Epithelial cell of prostate (primary cell): Measurements from ENCODE around the gene TEX54.
"Not testable (repeated sequence)": the region's sequence is repeated elsewhere in the genome, so short reads cannot be mapped to it uniquely, and the experiment has no call there.

Experiments used
- DNase-seq: peaks from one replicate; pipeline ENCODE4 v3.0.0-alpha.2; 2011; ENCODE audit warnings: low read depth, low spot score
- H3K27ac ChIP-seq: fragments of 450-650 bp; 2 replicates; pipeline ENCODE4 v1.5.1; 2017; ENCODE audit warnings: mild to moderate bottlenecking

Gene TEX54

DNA sequence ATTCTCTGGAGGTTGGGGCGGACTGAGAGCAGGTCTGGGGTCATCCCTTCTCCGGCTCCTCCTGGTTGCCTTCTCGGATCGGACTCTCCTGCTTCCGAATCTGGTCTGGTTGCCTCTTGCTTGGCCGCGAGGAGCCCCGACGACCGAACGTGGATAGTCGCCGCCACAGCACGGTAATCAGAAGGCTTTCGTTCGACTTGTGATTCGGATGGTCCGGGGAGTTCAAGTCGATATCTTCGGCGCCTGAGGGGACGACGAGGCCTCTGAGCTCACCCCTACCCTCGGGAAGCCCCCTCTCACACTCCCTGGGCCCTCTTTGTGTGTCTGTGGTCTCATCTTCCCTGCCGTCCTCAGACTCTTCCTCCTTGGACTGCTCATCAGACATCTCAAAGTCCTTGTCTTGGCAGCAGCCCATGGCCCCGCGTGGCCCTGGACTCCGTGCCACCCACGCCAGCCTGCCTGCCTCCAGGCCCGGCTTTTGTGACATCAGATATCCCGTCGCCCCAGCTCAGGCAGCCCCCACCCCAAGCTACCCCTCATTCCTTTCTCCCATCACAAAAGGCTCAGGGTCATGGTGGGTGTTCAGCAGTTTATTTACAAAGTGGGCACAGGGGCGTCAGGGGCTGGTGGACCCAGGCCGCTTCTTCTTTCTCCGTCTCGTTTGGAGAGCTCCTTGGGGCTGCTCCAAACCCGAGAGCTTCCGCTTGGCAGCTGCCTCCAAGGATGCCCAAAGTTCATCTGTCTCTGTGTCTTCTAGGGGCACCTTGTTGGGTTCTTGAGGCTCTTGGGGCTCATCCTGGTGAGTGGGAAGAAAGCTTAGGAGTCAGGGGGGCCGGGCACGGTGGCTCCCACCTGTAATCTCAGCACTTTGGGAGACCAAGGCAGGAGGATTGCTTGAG, at the start of gene TEX54:
TSS of gene TEX54 (minus strand) at position 506 of the 899 bp plus-strand sequence.
- H3K27ac ChIP-seq: peak within 1 kb of the TSS; percentile 83
- DNase-seq: no peak

DNA sequence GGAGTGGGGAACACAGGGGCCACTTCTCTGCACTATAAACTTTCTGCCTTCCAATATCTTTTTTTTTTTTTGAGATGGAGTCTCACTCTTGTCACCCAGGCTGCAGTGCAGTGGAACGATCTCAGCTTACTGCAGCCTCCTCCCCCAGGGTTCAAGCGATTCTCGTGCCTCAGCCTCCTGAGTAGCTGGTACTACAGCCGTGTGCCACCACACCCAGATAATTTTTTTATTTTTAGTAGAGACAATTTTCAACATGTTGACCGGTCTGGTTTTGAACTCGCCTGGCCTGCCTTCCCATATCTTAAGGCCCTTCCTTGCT, 49.7 kb upstream of the TEX54 start:
- H3K27ac ChIP-seq: peak overlapping the region; percentile 99
- DNase-seq: no peak

- peak; percentile 87 for DNase-seq
- peak overlapping the region; percentile 99 for H3K27ac ChIP-seq
These were observed 49.2 kb upstream of the TEX54 start for GRCh38 chr11:62881579-62882430.

GRCh38 chr11:62880803-62881578, 48.4 kb upstream of the TEX54 start, which contains the start of gene SLC3A2:
Gene SLC3A2 (plus strand): TSS chr11:62880896. CDS start chr11:62881024, 128 bp downstream.
- DNase-seq: peak; percentile 57
- H3K27ac ChIP-seq: peak within 1 kb of the TSS; percentile 99

DNA sequence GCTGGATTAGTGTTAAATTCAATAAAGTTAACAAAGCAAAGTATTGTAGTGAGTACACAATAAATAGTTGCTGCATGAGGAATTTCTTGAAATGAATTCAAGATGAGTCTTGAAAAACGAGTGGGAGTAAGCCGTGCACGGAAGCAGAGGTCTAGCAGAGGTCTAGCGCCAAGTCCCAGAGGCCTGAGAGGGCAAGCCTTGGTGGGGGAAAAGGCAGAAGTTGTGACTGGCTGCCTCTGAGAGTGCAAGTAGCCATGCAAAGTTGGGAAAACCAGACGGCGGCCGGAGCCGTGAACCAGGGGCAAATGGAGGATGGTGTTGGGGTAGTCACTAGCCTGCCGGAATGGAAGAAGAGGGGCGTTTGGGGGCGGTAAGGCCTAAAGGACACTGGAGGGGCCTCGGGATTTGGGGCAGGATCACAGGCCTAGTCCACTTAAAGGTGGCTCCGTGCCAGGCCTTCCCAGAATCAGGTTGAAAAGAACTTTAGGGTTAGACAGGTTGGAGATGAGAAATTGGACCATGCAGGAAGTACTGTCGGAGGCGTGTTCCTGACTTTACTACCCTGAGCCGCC, 47.7 kb upstream of the TEX54 start:
- H3K27ac ChIP-seq: peak overlapping the region; percentile 99

GRCh38 chr11:62879235-62879978, 46.8 kb upstream of the TEX54 start:
- peak overlapping the region; percentile 99 for H3K27ac ChIP-seq
- DNase-seq: no peak

More for the DNA sequence above, 47.7 kb upstream of the TEX54 start:
- peak; percentile 24 for DNase-seq

DNA sequence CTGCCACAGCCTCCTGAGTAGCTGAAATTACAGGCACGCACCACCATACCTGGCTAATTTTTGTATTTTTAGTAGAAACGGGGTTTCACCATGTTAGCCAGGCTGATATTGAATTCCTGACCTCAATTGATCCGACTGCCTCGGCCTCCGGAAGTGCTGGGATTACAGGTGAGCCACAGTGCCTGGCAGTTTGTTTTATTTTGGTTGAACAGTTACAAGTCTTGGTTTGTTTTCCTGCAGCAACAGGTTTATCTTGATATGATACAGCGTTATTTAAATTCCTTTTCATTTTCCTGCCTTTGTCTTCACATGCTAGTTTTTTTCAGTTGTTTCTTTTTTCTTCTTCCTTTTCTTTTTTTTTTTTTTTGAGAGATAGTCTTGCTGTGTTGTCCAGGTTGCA, 44.1 kb upstream of the TEX54 start:
- DNase-seq: peak; percentile 20
- H3K27ac ChIP-seq: peak overlapping the region; percentile 32

DNA sequence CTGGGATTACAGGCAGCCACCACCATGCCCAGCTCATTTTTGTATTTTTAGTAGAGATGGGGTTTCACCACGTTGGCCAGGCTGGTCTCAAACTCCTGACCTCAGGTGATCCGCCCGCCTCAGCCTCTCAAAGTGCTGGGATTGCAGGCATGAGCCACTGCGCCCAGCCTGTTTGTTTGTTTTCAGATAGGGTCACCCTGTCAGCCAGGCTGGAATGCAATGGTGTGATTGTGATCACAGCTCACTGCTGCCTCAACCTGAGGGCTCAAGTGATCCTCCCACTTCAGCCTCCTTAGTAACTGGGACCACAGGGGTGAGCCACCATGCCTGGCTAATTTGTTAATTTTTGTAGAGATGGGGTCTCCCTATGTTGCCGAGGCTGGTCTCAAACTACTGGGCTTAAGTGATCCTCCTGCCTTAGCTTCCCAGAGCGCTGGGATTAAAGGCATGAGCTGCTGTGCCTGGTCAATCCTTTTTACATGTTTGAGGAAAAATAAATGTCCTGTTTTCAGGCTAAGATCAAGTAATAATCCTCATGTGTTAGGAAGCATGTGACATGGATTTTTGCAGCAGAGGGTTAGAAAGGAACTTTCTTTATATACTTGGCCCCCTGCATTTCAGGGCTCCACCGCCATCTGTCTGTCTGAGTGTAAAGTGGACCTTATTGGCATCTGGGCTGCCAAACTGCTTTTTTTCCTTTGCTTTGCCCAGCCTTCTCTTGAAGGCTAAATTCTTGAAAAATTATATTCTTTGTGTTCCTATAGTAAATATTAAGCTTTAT, 43.2 kb upstream of the TEX54 start:
- peak overlapping the region; percentile 32 for H3K27ac ChIP-seq
- DNase-seq: no peak

- no peak overlapping the region for H3K27ac ChIP-seq
- no peak for DNase-seq
These were observed 42.2 kb upstream of the TEX54 start for GRCh38 chr11:62874851-62875250.

- H3K27ac ChIP-seq: no peak overlapping the region
- no peak for DNase-seq
These were observed 33.0 kb upstream of the TEX54 start for GRCh38 chr11:62865635-62866034.

DNA sequence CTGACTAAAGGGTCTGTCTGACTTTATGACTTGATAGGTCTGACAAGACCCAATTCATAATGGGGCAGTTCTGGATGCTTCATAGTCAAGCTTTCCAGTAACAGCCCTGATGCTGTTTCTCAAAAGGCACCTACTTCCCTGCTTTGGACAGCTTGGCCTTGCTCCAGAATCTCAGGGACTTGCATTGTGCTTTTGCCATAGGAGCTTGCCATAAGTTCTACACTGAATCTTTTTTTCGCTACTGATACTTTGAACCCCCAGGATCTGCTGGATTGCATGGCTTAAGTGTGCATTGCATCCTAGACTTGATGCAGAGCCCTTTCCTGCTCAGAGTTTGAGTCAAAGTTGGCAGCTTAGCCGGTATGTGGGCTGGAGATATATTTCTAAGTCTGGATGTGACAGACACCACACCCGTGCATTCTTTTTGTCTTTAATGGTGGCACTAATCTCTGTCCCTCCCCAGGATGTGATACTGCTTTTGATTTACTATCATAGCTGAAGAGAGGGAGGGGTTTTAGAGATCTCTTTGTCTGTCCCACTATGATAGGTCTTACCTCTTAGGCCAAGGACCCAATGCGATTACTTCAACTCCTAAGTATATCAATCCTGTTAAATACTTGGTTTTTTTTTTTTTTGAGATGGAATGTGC, 31.2 kb upstream of the TEX54 start:
- DNase-seq: no peak
- no peak overlapping the region for H3K27ac ChIP-seq

DNA sequence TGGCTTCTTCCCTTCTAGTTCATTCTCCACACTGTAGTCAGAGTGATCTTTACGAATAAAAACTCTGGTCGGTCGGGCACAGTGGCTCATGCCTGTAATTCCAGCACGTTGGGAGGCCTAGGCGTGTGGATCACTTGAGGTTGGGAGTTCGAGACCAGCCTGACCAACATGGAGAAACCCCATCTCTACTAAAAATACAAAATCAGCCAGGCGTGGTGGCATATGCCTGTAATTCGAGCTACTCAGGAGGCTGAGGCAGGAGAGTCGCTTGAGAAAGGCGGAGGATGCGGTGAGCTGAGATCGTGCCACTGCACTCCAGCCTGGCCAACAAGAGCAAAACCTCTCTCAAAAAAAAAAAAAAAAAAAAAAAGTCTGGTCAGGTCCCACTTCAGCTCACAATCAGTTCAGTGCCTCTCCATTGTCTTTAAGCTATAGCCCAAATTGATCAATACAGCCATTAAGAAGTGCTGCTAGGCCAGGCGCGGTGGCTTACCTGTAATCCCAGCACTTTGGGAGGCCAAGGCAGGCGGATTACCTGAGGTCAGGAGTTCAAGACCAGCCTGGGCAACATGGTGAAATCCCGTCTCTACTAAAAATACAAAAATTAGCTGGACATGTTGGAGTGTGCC, 29.0 kb upstream of the TEX54 start:
- H3K27ac ChIP-seq, DNase-seq: not testable (repeated sequence)

GRCh38 chr11:62860835-62861563, 28.4 kb upstream of the TEX54 start:
- H3K27ac ChIP-seq: peak overlapping the region; percentile 27
- DNase-seq: no peak

- DNase-seq, H3K27ac ChIP-seq: not testable (repeated sequence)
These were observed 26.7 kb upstream of the TEX54 start for GRCh38 chr11:62859281-62859703.

GRCh38 chr11:62858201-62858600, 25.6 kb upstream of the TEX54 start:
- no peak for DNase-seq
- H3K27ac ChIP-seq: peak overlapping the region; percentile 13

DNA sequence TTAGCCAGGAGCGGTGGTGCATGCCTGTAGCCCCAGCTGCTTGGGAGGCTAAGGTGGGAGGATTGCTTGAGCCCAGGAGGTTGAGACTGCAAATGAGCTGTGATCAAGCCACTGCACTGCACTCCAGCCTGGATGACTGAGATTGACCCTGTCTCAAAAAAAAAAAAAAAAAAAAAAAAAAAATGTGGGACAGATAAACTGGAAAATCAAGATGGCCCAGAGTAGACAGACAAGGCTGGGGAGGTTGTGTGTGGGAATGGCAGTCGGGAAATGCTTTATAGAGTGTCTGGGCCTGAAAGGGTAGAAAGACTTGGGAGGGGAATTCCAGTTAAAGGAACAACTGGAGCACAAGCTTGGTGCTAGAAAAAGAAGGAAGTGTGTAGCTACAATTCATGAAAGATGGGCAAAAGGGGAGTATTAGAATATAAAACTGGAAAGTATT, 24.9 kb upstream of the TEX54 start:
- no peak for DNase-seq
- H3K27ac ChIP-seq: peak overlapping the region; percentile 13
